SU-DHL-6 (cell line): Measurements from ENCODE around the gene TMEM132A.

ENCODE experiments used
- H2AFZ ChIP-seq: fragments of 200-600 bp; sonication (generic); 2 replicates; pipeline ENCODE4 v1.6.1; 2014; ENCODE audit warnings: low read depth, mild to moderate bottlenecking, moderate library complexity, mixed read lengths, antibody characterized with exemption, low read length; ENCODE audit not compliant: severe bottlenecking
- H3F3A ChIP-seq: fragments of 200-600 bp; shearing (Covaris generic); 2 replicates; pipeline ENCODE4 v1.6.0; 2016; ENCODE audit warnings: antibody characterized with exemption, mild to moderate bottlenecking; ENCODE audit not compliant: insufficient read depth
- H3K27ac ChIP-seq: fragments of 200-600 bp; sonication (generic); 2 replicates; pipeline ENCODE4 v1.5.1; 2016; ENCODE audit warnings: low read depth, mild to moderate bottlenecking, low read length, moderate library complexity, mixed read lengths
- H3K27me3 ChIP-seq: fragments of 200-600 bp; sonication (generic), shearing (Covaris generic); 2 replicates; pipeline ENCODE4 v1.6.0; 2014; ENCODE audit warnings: mild to moderate bottlenecking, low read length
- H3K36me3 ChIP-seq: fragments of 200-600 bp; sonication (generic); 2 replicates; pipeline ENCODE4 v1.6.1; 2014; ENCODE audit warnings: mild to moderate bottlenecking, low read length, mixed read lengths
- H3K4me2 ChIP-seq: fragments of 300-600, 200-600 bp; shearing (Covaris generic), sonication (generic); 2 replicates; pipeline ENCODE4 v1.6.0; 2014; ENCODE audit warnings: low read length, low read depth, mild to moderate bottlenecking; ENCODE audit not compliant: poor library complexity, severe bottlenecking
- H3K4me3 ChIP-seq: fragments of 200-600 bp; sonication (generic); 2 replicates; pipeline ENCODE4 v1.5.1; 2014; ENCODE audit warnings: antibody characterized with exemption, low read length, mild to moderate bottlenecking, mixed read lengths; ENCODE audit not compliant: insufficient read depth, poor library complexity, severe bottlenecking
- H3K79me2 ChIP-seq: fragments of 200-600 bp; sonication (generic); 2 replicates; pipeline ENCODE4 v1.6.1; 2014; ENCODE audit warnings: mild to moderate bottlenecking, low read length, moderate library complexity; ENCODE audit not compliant: insufficient read depth
- H3K9ac ChIP-seq: fragments of 200-600 bp; sonication (generic); 2 replicates; pipeline ENCODE4 v1.7.0; 2014; ENCODE audit warnings: mild to moderate bottlenecking, low read length
- H3K9me2 ChIP-seq: fragments of 200-600 bp; sonication (generic); replicated peaks from 2 replicates; pipeline ENCODE4 v1.6.1; 2014; ENCODE audit warnings: low read length; ENCODE audit not compliant: insufficient read depth
- H3K9me3 ChIP-seq: fragments of 200-600 bp; sonication (generic); 2 replicates; pipeline ENCODE4 v1.6.1; 2014; ENCODE audit warnings: low read length, mixed read lengths; ENCODE audit not compliant: insufficient read depth
- H4K20me1 ChIP-seq: fragments of 200-600 bp; sonication (generic); 2 replicates; pipeline ENCODE4 v1.6.1; 2014; ENCODE audit warnings: low read depth, mild to moderate bottlenecking, antibody characterized with exemption, low read length, moderate library complexity, mixed read lengths
- EZH2phosphoT487 ChIP-seq: fragments of 200-600 bp; sonication (generic), shearing (Covaris generic); conservative IDR thresholded peaks from 2 replicates; pipeline ENCODE4 v1.6.1; 2018; ENCODE audit warnings: mild to moderate bottlenecking, antibody characterized with exemption, low read length, moderate library complexity, mixed read lengths
- TF ChIP-seq, protein P1 (sequence below): fragments of 200-600 bp; sonication (generic); IDR thresholded peaks from one replicate; pipeline ENCODE4 v1.5.1; 2017; ENCODE audit warnings: antibody characterized with exemption, mild to moderate bottlenecking, low read length, moderate library complexity; ENCODE audit not compliant: insufficient read depth, poor library complexity, severe bottlenecking

Gene TMEM132A

DNA sequence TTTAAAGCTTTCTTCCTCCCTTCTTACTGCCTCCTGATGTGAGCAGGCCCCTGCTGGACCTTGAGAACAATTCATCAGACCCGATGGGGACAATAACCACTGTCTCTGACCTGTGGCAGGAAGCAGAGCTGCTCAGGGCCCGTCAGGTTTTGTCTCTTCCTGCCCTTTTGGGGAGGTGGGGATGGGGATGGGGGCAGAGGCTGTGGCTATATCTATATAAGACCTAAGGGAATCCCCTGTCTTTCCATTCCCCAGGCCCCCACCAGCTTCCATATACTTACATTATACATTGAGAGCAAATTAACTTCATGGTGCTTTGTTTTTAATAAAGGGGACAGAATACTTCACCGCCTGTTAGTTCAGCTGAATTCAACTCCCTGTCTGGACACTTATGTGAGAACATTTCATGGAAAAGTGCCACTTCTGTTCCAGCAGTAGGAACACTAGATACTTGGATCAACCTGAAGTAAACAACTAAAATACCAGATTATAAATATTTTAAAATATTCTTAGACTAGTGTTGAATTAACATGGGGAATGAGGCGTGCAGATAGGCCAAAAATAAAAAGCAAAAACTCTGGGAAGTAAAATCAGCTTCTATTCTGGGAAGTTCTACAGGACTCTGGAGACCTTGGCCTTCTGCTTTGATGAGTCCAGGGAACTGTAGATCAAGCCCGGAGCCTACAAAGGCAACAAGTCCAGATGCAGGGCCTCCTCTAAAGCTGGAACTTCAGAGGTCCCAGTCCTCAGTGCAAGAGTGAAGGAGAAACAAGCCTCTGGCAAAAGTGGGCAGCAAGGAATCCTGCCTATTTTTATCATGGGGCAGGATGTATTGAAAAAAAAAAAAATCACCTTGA is 45.8 kb upstream of the TMEM132A start:
- Histone ChIP-seq H3K27me3 (no peaks in the 10 kb centered on the region), H3K4me3 (no peak overlapping the region)

DNA sequence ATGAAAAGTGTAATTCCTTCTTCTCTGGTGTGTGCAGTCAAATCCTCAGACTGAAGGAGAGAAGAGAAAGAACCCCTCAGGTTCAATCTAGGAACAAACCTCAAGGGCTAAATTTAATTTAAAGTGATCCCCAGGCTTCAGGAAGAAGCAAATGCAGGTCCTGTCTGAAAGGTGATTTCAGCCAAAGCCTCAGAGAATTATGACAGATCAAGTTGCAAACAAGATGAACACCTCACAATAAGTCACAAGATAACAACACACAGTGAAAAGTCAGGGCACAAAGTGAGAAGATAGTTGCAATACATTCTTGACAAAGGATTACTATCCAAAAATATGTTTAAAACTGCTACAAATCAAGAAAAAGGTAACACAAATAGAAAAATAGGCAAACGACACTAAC is 45.2 kb upstream of the TMEM132A start:
- H4K20me1 ChIP-seq = no peaks in the 10 kb centered on the region
- no peaks in the 10 kb centered on the region for H3F3A ChIP-seq
- no peak overlapping the region for H3K9ac ChIP-seq
- no peak overlapping the region for H3K27ac ChIP-seq
- no peak overlapping the region for H3K4me2 ChIP-seq
- no peak overlapping the region for H2AFZ ChIP-seq
- no peaks in the 10 kb centered on the region for H3K9me2 ChIP-seq
- no peaks in the 10 kb centered on the region; the same call in 1 of the 2 replicates for H3K36me3 ChIP-seq
- no peaks in the 10 kb centered on the region for H3K27me3 ChIP-seq
- no peaks in the 10 kb centered on the region for H3K79me2 ChIP-seq
- no peaks in the 10 kb centered on the region for H3K9me3 ChIP-seq
- no peak for TF ChIP-seq EZH2phosphoT487
- TF ChIP-seq, protein P1, sequence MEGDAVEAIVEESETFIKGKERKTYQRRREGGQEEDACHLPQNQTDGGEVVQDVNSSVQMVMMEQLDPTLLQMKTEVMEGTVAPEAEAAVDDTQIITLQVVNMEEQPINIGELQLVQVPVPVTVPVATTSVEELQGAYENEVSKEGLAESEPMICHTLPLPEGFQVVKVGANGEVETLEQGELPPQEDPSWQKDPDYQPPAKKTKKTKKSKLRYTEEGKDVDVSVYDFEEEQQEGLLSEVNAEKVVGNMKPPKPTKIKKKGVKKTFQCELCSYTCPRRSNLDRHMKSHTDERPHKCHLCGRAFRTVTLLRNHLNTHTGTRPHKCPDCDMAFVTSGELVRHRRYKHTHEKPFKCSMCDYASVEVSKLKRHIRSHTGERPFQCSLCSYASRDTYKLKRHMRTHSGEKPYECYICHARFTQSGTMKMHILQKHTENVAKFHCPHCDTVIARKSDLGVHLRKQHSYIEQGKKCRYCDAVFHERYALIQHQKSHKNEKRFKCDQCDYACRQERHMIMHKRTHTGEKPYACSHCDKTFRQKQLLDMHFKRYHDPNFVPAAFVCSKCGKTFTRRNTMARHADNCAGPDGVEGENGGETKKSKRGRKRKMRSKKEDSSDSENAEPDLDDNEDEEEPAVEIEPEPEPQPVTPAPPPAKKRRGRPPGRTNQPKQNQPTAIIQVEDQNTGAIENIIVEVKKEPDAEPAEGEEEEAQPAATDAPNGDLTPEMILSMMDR = no peak
- H3K4me3 ChIP-seq = no peak overlapping the region

More for the DNA sequence above, 45.8 kb upstream of the TMEM132A start:
- Histone ChIP-seq H3K9me3 (no peaks in the 10 kb centered on the region), H3K9ac (no peak overlapping the region), H3K4me2 (no peak overlapping the region), H4K20me1 (no peaks in the 10 kb centered on the region), H3K27ac (no peak overlapping the region), H3K36me3 (no peaks in the 10 kb centered on the region; the same call in 1 of the 2 replicates), H3K9me2 (no peaks in the 10 kb centered on the region), H3F3A (no peaks in the 10 kb centered on the region), H3K79me2 (no peaks in the 10 kb centered on the region), H2AFZ (no peak overlapping the region)
- TF ChIP-seq EZH2phosphoT487 = no peak
- TF ChIP-seq, protein P1 = no peak

DNA sequence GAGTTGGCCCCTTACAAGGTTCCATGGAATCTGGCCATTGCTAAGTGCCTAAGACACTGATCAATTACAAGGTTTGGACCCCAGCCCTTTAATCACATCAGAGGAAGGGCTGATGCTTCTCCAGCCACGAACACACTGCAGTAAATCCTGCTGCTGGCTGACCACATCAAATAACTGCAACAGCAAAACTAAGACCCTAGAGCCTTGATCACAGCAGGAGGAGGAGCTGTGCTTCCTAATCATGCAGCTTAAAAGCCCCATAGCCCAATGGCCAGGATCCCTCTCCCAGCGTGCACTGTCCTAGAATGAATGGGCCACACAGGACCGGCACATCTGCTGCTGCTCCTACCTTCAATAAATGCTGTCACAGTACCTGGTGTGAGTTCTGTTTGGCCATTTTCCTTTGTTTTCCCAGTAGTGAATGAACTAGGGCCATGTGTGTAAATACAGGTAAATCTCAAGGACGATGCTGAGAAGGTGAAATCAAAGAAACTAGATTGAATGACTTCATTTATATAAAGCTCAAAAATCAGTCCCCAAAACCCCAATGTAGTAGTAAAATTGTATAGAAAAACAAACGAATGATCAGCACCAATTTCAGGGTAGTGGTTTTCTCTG is 44.2 kb upstream of the TMEM132A start:
- Histone ChIP-seq H3K9me3 (no peaks in the 10 kb centered on the region), H3K36me3 (no peaks in the 10 kb centered on the region; the same call in 1 of the 2 replicates), H2AFZ (no peak overlapping the region), H3K4me3 (no peak overlapping the region), H3K79me2 (no peaks in the 10 kb centered on the region), H3K27ac (no peak overlapping the region), H3K27me3 (no peaks in the 10 kb centered on the region), H3F3A (no peaks in the 10 kb centered on the region), H3K4me2 (no peak overlapping the region), H3K9me2 (no peaks in the 10 kb centered on the region), H4K20me1 (no peaks in the 10 kb centered on the region), H3K9ac (no peak overlapping the region)
- TF ChIP-seq EZH2phosphoT487 = no peak
- TF ChIP-seq, protein P1 = no peak
